Lung (tissue), 12 donors: ENCODE results near the gene CNDP2. TPM values are rescaled to one million over a fixed set of nuclear protein-coding genes. Genes with fewer than 3 reads are reported as not detected.

Source experiments
- ATAC-seq: fragments of 200-7000 bp; cut with Tn5 transposase; one replicate; pipeline ENCODE4 v1.9.1; 2020; ENCODE audit warnings: moderate number of reproducible peaks; ENCODE audit not compliant: insufficient read depth, low FRiP score
- DNase-seq, 3 donors: peaks; one replicate each; pipeline ENCODE4 v3.0.0-alpha.2; 2013 to 2017
- H3K27ac ChIP-seq, 2 donors: one replicate each; pipeline ENCODE4 v1.5.1; 2013; ENCODE audit warnings: mild to moderate bottlenecking in 2 of 2, moderate library complexity in 2 of 2, control low read depth in 1 of 2, inconsistent platforms in 1 of 2, low read depth in 1 of 2, low read length in 1 of 2
- H3K27me3 ChIP-seq, 3 donors: one replicate each; pipeline ENCODE4 v1.5.1; 2013; ENCODE audit warnings: low read length in 2 of 3; ENCODE audit not compliant: control insufficient read depth in 3 of 3, insufficient read depth in 3 of 3
- H3K36me3 ChIP-seq, 4 donors: one replicate each; pipeline ENCODE4 v1.5.1; 2013; ENCODE audit warnings: low read length in 4 of 4, mild to moderate bottlenecking in 1 of 4, moderate library complexity in 1 of 4; ENCODE audit not compliant: control insufficient read depth in 4 of 4, insufficient read depth in 4 of 4
- H3K4me1 ChIP-seq, 5 donors: one replicate each; pipeline ENCODE4 v1.5.1; 2013; ENCODE audit warnings: low read length in 5 of 5, mild to moderate bottlenecking in 2 of 5, moderate library complexity in 1 of 5; ENCODE audit not compliant: control insufficient read depth in 5 of 5, insufficient read depth in 5 of 5
- H3K4me3 ChIP-seq: one replicate; pipeline ENCODE4 v1.5.1; 2013; ENCODE audit warnings: mild to moderate bottlenecking, control low read depth, moderate library complexity
- H3K9ac ChIP-seq, 2 donors: one replicate each; pipeline ENCODE4 v1.5.1; 2013; ENCODE audit warnings: low read length in 2 of 2, control low read depth in 1 of 2; ENCODE audit not compliant: insufficient read depth in 1 of 2
- H3K9me3 ChIP-seq, 4 donors: one replicate each; pipeline ENCODE4 v1.5.1; 2013; ENCODE audit warnings: low read length in 3 of 4, mild to moderate bottlenecking in 1 of 4, moderate library complexity in 1 of 4; ENCODE audit not compliant: control insufficient read depth in 4 of 4, insufficient read depth in 3 of 4
- WGBS, 2 donors: extraction: QIAGEN DNeasy Blood & Tissue Kit; methylation state at CpG; one replicate each; pipeline ENCODE4 v1.1.7; 2013; 5-methylcytosine and 5-hydroxymethylcytosine counted together
- polyA plus RNA-seq, 2 donors: library from polyadenylated mRNA; stranded (reverse); fragments of 200-250 nt; gene quantifications; one replicate each; pipeline ENCODE4 v1.2.1, GENCODE V29; 2013
- total RNA-seq, 2 donors: library from RNA; depleted of rRNA in 1 of 2; stranded (reverse); fragments of >200 nt in 1 of 2; gene quantifications; one replicate each; pipeline ENCODE4 v1.2.1, GENCODE V29; 2014 to 2021
- TF ChIP-seq, protein P1 (sequence below): IDR thresholded peaks from 2 replicates; pipeline ENCODE4 v1.5.1; 2012; ENCODE audit warnings: mild to moderate bottlenecking; ENCODE audit errors: control extremely low read depth, extremely low read depth
- donor health status: control.
- donor health status: control.
- donor health status: Bipolar disorder and iron deficiency.
- donor health status: healthy.
- donor health status: DM: yes; HTN: yes; CAD: no.

Gene CNDP2
- total and polyA plus RNA-seq, 4 donors: 152 to 311 (median 191) TPM

- H3K9me3 ChIP-seq: no peaks in the 10 kb centered on the region
- 89 to 94% methylated on average over 1 of the region's 1 CpG for WGBS, 2 donors
Measured at GRCh38 chr18:74528478-74528877, 32.3 kb downstream of the CNDP2 start.

DNA sequence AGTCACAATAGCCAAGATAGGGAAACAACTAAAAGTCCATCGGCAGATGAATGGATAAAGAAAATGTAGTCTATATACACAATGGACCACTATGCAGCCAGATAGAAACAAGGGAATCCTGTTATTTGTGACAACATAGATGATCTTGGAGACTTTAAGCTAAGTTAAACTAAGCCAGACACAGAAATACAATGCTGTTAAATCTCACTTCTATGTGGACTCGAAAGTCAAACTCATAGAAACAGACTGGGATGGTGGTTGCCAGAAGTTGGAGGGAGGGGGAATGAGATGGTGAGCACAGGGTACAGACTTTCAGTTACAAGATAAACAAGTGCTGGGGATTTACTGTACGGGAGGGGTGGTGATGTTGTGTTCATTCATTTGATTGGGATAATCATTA is 32.8 kb downstream of the CNDP2 start:
- no peak for ATAC-seq
- Histone ChIP-seq H3K4me1 (peaks cover 0 to 4% (median 0%) of the 10 kb centered on the region in 5 donors), H3K36me3 (no peaks in the 10 kb centered on the region), H3K27me3 (no peaks in the 10 kb centered on the region), H3K27ac (no peak overlapping the region), H3K9ac (no peak overlapping the region), H3K9me3 (no peaks in the 10 kb centered on the region), H3K4me3 (no peak overlapping the region)
- peak in 1 of 3 donors; percentile 1 for DNase-seq
- 81 to 83% methylated on average over 3 of the region's 3 CpGs for WGBS, 2 donors
- TF ChIP-seq, protein P1, sequence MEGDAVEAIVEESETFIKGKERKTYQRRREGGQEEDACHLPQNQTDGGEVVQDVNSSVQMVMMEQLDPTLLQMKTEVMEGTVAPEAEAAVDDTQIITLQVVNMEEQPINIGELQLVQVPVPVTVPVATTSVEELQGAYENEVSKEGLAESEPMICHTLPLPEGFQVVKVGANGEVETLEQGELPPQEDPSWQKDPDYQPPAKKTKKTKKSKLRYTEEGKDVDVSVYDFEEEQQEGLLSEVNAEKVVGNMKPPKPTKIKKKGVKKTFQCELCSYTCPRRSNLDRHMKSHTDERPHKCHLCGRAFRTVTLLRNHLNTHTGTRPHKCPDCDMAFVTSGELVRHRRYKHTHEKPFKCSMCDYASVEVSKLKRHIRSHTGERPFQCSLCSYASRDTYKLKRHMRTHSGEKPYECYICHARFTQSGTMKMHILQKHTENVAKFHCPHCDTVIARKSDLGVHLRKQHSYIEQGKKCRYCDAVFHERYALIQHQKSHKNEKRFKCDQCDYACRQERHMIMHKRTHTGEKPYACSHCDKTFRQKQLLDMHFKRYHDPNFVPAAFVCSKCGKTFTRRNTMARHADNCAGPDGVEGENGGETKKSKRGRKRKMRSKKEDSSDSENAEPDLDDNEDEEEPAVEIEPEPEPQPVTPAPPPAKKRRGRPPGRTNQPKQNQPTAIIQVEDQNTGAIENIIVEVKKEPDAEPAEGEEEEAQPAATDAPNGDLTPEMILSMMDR: no peak

More at GRCh38 chr18:74528478-74528877, 32.3 kb downstream of the CNDP2 start:
- no peak overlapping the region for H3K27ac ChIP-seq
- ATAC-seq (no peak), DNase-seq (no peak)
- TF ChIP-seq, protein P1: no peak
- peaks cover 0 to 4% (median 0%) of the 10 kb centered on the region in 5 donors for H3K4me1 ChIP-seq
- H3K9ac ChIP-seq: no peak overlapping the region
- no peaks in the 10 kb centered on the region for H3K27me3 ChIP-seq
- H3K4me3 ChIP-seq: no peak overlapping the region
- H3K36me3 ChIP-seq: no peaks in the 10 kb centered on the region

DNA sequence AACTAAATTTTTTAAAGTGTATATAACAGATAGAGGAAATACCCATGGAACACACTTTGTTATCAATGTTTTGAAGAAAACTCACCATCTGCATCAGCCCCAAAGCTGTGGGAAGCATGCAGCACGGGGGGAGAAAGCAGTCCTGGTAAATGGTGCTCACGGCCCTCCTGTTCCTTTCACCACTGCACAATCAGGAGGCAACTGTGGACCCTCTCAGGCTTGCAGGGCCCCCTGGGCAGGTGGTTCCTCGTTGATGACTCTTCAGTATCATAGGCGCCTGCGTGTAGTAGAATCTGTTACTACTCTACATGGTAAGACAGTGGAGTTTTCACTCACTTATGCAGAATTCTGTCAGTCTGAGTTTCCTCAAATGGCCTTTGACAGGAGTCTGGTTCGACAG is 33.2 kb downstream of the CNDP2 start:
- Histone ChIP-seq H3K27me3 (no peaks in the 10 kb centered on the region), H3K9ac (no peak overlapping the region), H3K4me1 (peaks cover 0 to 4% (median 0%) of the 10 kb centered on the region in 5 donors), H3K4me3 (no peak overlapping the region), H3K36me3 (no peaks in the 10 kb centered on the region), H3K27ac (no peak overlapping the region), H3K9me3 (no peaks in the 10 kb centered on the region)
- no peak for ATAC-seq
- WGBS, 2 donors: 86 to 90% methylated on average over 6 of the region's 6 CpGs
- TF ChIP-seq, protein P1: no peak
- DNase-seq: peak in 1 of 3 donors; percentile 9
